Liver (tissue), 9 donors: ENCODE results near the gene NR2F1. TPM values are rescaled to one million over a fixed set of nuclear protein-coding genes. Genes with fewer than 3 reads are reported as not detected.

Experiments used
- DNase-seq: peaks from one replicate; pipeline ENCODE4 v3.0.0-alpha.2; 2017; ENCODE audit warnings: low spot score
- H3K27ac ChIP-seq, 2 donors: one replicate each; pipeline ENCODE4 v1.7.0; 2013; ENCODE audit warnings: inconsistent platforms in 2 of 2, low read length in 2 of 2, control low read depth in 1 of 2, low read depth in 1 of 2, mild to moderate bottlenecking in 1 of 2
- H3K27me3 ChIP-seq, 4 donors: one replicate each; pipeline versions ENCODE4 v1.6.1 to v1.7.0; 2013; ENCODE audit warnings: low read length in 3 of 4, inconsistent platforms in 1 of 4, mild to moderate bottlenecking in 1 of 4, moderate library complexity in 1 of 4; ENCODE audit not compliant: control insufficient read depth in 4 of 4, insufficient read depth in 4 of 4
- H3K36me3 ChIP-seq, 4 donors: one replicate each; pipeline versions ENCODE4 v1.6.1 to v1.7.0; 2013; ENCODE audit warnings: low read length in 3 of 4, mild to moderate bottlenecking in 3 of 4, low read depth in 1 of 4, moderate library complexity in 1 of 4; ENCODE audit not compliant: control insufficient read depth in 4 of 4, insufficient read depth in 3 of 4
- H3K4me1 ChIP-seq, 4 donors: one replicate each; pipeline versions ENCODE4 v1.6.1 to v1.7.0; 2013; ENCODE audit warnings: low read length in 3 of 4, mild to moderate bottlenecking in 3 of 4, moderate library complexity in 1 of 4; ENCODE audit not compliant: control insufficient read depth in 4 of 4, insufficient read depth in 4 of 4
- H3K4me3 ChIP-seq, 3 donors: one replicate each; pipeline versions ENCODE4 v1.6.1 to v1.7.0; 2013; ENCODE audit warnings: low read length in 3 of 3, control low read depth in 1 of 3, low read depth in 1 of 3, mild to moderate bottlenecking in 1 of 3
- H3K9ac ChIP-seq, 2 donors: one replicate each; pipeline ENCODE4 v1.7.0; 2013; ENCODE audit warnings: low read length in 2 of 2, mild to moderate bottlenecking in 2 of 2, moderate library complexity in 2 of 2, control low read depth in 1 of 2, low read depth in 1 of 2
- H3K9me3 ChIP-seq, 4 donors: one replicate each; pipeline versions ENCODE4 v1.6.1 to v1.7.0; 2013; ENCODE audit warnings: low read length in 3 of 4; ENCODE audit not compliant: control insufficient read depth in 4 of 4
- EGR1 ChIP-seq, 2 donors: IDR thresholded peaks; 2 replicates each; pipeline ENCODE4 v1.6.1; 2016 to 2018; ENCODE audit warnings: antibody characterized with exemption in 2 of 2, low read depth in 2 of 2
- FOXA1 ChIP-seq: IDR thresholded peaks from 2 replicates; pipeline ENCODE4 v1.6.1; 2016; ENCODE audit warnings: antibody characterized with exemption
- FOXA2 ChIP-seq: IDR thresholded peaks from 2 replicates; pipeline ENCODE4 v1.6.1; 2016; ENCODE audit warnings: antibody characterized with exemption
- NR2F2 ChIP-seq: IDR thresholded peaks from 2 replicates; pipeline ENCODE4 v1.6.1; 2016; ENCODE audit warnings: antibody characterized with exemption
- RAD21 ChIP-seq, 2 donors: IDR thresholded peaks; 2 replicates each; pipeline ENCODE4 v1.6.1; 2016; ENCODE audit warnings: antibody characterized with exemption in 2 of 2, mild to moderate bottlenecking in 2 of 2
- RXRA ChIP-seq, 2 donors: IDR thresholded peaks; 2 replicates each; pipeline ENCODE4 v1.6.1; 2017 to 2018; ENCODE audit warnings: antibody characterized with exemption in 2 of 2, mild to moderate bottlenecking in 1 of 2
- TAF1 ChIP-seq: conservative IDR thresholded peaks from 2 replicates; pipeline ENCODE4 v1.6.1; 2016; ENCODE audit warnings: antibody characterized with exemption, mild to moderate bottlenecking
- WGBS: extraction: QIAGEN DNeasy Blood & Tissue Kit; methylation state at CpG from one replicate; pipeline ENCODE4 v1.1.7; 2013; 5-methylcytosine and 5-hydroxymethylcytosine counted together
- polyA plus RNA-seq, 2 donors: library from polyadenylated mRNA; stranded (reverse) in 1 of 2; unstranded in 1 of 2; fragments of 200-250 nt in 1 of 2; fragments of >200 nt in 1 of 2; fragmentation: Nextera tagmentation in 1 of 2; extraction: Ambion mirVana in 1 of 2; gene quantifications; one replicate each; pipeline versions ENCODE4 v1.2.1 to v1.2.3, GENCODE V29; 2013 to 2015
- total RNA-seq, 2 donors: library from RNA; depleted of rRNA; stranded (reverse); fragments of >200 nt; gene quantifications; one replicate each; pipeline ENCODE4 v1.2.3, GENCODE V29; 2014
- TF ChIP-seq, protein P1 (sequence below): IDR thresholded peaks from 2 replicates; pipeline ENCODE4 v1.6.1; 2016; ENCODE audit warnings: antibody characterized with exemption
- TF ChIP-seq, protein P2 (sequence below): IDR thresholded peaks from 2 replicates; pipeline ENCODE4 v1.6.1; 2016; ENCODE audit warnings: antibody characterized with exemption
- TF ChIP-seq, protein P3 (sequence below): fragments of 150-350 bp; IDR thresholded peaks from 2 replicates; pipeline ENCODE4 v1.5.1; 2017; ENCODE audit warnings: improper control_type of control experiment, low read depth, low read length; ENCODE audit not compliant: missing input control
- TF ChIP-seq, protein P4 (sequence below): IDR thresholded peaks from 2 replicates; pipeline ENCODE4 v1.6.1; 2016; ENCODE audit warnings: antibody characterized with exemption
- TF ChIP-seq, protein P5 (sequence below): IDR thresholded peaks from 2 replicates; pipeline ENCODE4 v1.6.1; 2016; ENCODE audit warnings: antibody characterized with exemption, mild to moderate bottlenecking
- donor health status: healthy.
- donor health status: healthy.
- donor health status: healthy.
- donor health status: healthy.
- donor health status: healthy.

The NR2F1 gene
- total and polyA plus RNA-seq, 4 donors, result 3.9 to 13.0 (median 10.6) TPM

DNA sequence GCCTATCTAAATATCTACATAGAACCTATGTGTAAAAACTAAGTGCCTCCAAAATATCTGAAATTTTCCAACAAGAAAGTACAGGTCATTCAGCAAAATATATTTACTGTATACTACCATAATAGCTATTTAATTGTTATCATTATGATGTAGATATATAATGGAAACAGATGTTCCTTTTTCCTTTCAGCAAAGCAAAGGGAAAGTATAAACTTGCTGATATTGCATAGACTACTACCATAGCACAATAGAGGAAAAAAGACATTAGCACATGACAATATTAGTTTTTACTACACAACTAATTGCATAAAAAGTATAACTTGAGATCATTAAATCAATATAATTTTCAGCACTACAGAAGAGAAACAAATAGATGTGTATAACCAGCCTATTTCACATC is 16.9 kb upstream of the NR2F1 start (continued):
- TF ChIP-seq, protein P1, sequence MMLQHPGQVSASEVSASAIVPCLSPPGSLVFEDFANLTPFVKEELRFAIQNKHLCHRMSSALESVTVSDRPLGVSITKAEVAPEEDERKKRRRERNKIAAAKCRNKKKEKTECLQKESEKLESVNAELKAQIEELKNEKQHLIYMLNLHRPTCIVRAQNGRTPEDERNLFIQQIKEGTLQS, result no peak
- no peak for TF ChIP-seq RXRA (IDR thresholded peaks at IDR 0.05)
- no peak for TF ChIP-seq NR2F2
- TF ChIP-seq, protein P2, sequence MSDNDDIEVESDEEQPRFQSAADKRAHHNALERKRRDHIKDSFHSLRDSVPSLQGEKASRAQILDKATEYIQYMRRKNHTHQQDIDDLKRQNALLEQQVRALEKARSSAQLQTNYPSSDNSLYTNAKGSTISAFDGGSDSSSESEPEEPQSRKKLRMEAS, result no peak
- no peak for TF ChIP-seq EGR1 (IDR thresholded peaks at IDR 0.05; ENCODE audit: low read depth in 2 of 2)
- TF ChIP-seq RAD21 (IDR thresholded peaks at IDR 0.05), result no peak
- no peak for TF ChIP-seq TAF1

DNA sequence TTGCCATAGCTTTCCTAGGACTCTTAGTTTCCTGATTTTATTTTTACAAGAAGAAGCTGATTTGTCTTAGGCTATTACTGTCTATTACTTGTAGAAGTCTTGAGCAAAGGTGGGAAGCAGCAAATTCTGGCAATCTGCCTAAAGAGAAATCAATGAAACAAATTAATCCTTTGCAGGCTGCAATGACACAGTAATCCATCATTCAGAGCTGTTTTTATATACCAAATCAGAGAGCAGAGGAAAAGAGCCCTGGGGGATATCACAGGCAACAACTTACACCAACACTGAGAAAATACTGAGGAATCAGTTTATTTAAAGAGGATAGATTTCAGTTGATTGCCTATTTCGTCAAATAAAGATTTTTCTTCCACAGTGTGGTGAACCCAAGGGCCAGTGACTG is 15.6 kb upstream of the NR2F1 start:
- Histone ChIP-seq H3K9me3 (no peaks in the 10 kb centered on the region), H3K4me3 (no peak overlapping the region), H3K4me1 (peaks cover 4 to 10% (median 7%) of the 10 kb centered on the region in 4 donors), H3K36me3 (no peaks in the 10 kb centered on the region), H3K9ac (no peak overlapping the region), H3K27me3 (peaks cover 0 to 12% (median 8%) of the 10 kb centered on the region in 4 donors), H3K27ac (no peak overlapping the region)
- no peak for DNase-seq
- 88% methylated on average over 1 of the region's 1 CpG for WGBS
- TF ChIP-seq, protein P3, sequence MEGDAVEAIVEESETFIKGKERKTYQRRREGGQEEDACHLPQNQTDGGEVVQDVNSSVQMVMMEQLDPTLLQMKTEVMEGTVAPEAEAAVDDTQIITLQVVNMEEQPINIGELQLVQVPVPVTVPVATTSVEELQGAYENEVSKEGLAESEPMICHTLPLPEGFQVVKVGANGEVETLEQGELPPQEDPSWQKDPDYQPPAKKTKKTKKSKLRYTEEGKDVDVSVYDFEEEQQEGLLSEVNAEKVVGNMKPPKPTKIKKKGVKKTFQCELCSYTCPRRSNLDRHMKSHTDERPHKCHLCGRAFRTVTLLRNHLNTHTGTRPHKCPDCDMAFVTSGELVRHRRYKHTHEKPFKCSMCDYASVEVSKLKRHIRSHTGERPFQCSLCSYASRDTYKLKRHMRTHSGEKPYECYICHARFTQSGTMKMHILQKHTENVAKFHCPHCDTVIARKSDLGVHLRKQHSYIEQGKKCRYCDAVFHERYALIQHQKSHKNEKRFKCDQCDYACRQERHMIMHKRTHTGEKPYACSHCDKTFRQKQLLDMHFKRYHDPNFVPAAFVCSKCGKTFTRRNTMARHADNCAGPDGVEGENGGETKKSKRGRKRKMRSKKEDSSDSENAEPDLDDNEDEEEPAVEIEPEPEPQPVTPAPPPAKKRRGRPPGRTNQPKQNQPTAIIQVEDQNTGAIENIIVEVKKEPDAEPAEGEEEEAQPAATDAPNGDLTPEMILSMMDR, result no peak
- TF ChIP-seq, protein P1, result no peak
- TF ChIP-seq EGR1 (IDR thresholded peaks at IDR 0.05; ENCODE audit: low read depth in 2 of 2) (no peak), RXRA (IDR thresholded peaks at IDR 0.05) (no peak), FOXA2 (no peak), FOXA1 (no peak)
- TF ChIP-seq, protein P4, sequence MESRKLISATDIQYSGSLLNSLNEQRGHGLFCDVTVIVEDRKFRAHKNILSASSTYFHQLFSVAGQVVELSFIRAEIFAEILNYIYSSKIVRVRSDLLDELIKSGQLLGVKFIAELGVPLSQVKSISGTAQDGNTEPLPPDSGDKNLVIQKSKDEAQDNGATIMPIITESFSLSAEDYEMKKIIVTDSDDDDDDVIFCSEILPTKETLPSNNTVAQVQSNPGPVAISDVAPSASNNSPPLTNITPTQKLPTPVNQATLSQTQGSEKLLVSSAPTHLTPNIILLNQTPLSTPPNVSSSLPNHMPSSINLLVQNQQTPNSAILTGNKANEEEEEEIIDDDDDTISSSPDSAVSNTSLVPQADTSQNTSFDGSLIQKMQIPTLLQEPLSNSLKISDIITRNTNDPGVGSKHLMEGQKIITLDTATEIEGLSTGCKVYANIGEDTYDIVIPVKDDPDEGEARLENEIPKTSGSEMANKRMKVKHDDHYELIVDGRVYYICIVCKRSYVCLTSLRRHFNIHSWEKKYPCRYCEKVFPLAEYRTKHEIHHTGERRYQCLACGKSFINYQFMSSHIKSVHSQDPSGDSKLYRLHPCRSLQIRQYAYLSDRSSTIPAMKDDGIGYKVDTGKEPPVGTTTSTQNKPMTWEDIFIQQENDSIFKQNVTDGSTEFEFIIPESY, result no peak
- TF ChIP-seq, protein P2, result no peak
- TF ChIP-seq, protein P5, sequence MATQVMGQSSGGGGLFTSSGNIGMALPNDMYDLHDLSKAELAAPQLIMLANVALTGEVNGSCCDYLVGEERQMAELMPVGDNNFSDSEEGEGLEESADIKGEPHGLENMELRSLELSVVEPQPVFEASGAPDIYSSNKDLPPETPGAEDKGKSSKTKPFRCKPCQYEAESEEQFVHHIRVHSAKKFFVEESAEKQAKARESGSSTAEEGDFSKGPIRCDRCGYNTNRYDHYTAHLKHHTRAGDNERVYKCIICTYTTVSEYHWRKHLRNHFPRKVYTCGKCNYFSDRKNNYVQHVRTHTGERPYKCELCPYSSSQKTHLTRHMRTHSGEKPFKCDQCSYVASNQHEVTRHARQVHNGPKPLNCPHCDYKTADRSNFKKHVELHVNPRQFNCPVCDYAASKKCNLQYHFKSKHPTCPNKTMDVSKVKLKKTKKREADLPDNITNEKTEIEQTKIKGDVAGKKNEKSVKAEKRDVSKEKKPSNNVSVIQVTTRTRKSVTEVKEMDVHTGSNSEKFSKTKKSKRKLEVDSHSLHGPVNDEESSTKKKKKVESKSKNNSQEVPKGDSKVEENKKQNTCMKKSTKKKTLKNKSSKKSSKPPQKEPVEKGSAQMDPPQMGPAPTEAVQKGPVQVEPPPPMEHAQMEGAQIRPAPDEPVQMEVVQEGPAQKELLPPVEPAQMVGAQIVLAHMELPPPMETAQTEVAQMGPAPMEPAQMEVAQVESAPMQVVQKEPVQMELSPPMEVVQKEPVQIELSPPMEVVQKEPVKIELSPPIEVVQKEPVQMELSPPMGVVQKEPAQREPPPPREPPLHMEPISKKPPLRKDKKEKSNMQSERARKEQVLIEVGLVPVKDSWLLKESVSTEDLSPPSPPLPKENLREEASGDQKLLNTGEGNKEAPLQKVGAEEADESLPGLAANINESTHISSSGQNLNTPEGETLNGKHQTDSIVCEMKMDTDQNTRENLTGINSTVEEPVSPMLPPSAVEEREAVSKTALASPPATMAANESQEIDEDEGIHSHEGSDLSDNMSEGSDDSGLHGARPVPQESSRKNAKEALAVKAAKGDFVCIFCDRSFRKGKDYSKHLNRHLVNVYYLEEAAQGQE, result no peak
